Right atrium auricular region (tissue), 2 donors: ENCODE results near the gene DCAF4. TPM values are rescaled to one million over a fixed set of nuclear protein-coding genes. Genes with fewer than 3 reads are reported as not detected.

ENCODE experiments used
- DNase-seq: peaks from one replicate; pipeline ENCODE4 v3.0.0-alpha.2; 2019; ENCODE audit warnings: low spot score
- H3K27ac ChIP-seq, 2 donors: fragments of 200-600 bp; sonication (generic); 1 replicate in 1 of 2; 2 replicates in 1 of 2; pipeline ENCODE4 v1.5.1; 2016 to 2019
- H3K27me3 ChIP-seq, 2 donors: fragments of 200-600 bp; sonication (generic); one replicate each; pipeline versions ENCODE4 v1.5.1 to v1.6.0; 2017 to 2019
- H3K36me3 ChIP-seq: fragments of 200-600 bp; sonication (generic); one replicate; pipeline ENCODE4 v1.5.1; 2016
- H3K4me1 ChIP-seq, 2 donors: fragments of 200-600 bp; sonication (generic); one replicate each; pipeline versions ENCODE4 v1.5.1 to v1.6.0; 2017 to 2019
- H3K4me3 ChIP-seq, 2 donors: fragments of 200-600 bp; sonication (generic); 1 replicate in 1 of 2; 2 replicates in 1 of 2; pipeline ENCODE4 v1.5.1; 2017 to 2019; ENCODE audit warnings: mild to moderate bottlenecking in 1 of 2, moderate library complexity in 1 of 2
- H3K9me3 ChIP-seq, 2 donors: fragments of 200-600 bp; sonication (generic); one replicate each; pipeline ENCODE4 v1.5.1; 2019
- CTCF ChIP-seq, 2 donors: fragments of 200-600 bp; sonication (generic); IDR thresholded peaks; one replicate each; pipeline ENCODE4 v1.5.1; 2019; ENCODE audit warnings: antibody characterized with exemption in 2 of 2
- total RNA-seq, 2 donors: library from RNA; depleted of rRNA; stranded (reverse); fragments of >200 nt; gene quantifications; one replicate each; pipeline ENCODE4 v1.1.0, GENCODE V29; 2016

The DCAF4 gene
- total RNA-seq, 2 donors from 2014 or later, result 7.0 to 9.4 TPM

GRCh38 chr14:72898448-72898847, 27.8 kb upstream of the DCAF4 start:
- Histone ChIP-seq H3K4me1 (peaks cover 0 to 10% of the 10 kb centered on the region in 2 donors), H3K36me3 (no peaks in the 10 kb centered on the region), H3K27me3 (no peaks in the 10 kb centered on the region), H3K27ac (no peak overlapping the region), H3K4me3 (no peak overlapping the region), H3K9me3 (no peaks in the 10 kb centered on the region)
- no peak for DNase-seq
- no peak for TF ChIP-seq CTCF (IDR thresholded peaks at IDR 0.05)

GRCh38 chr14:72901361-72901760, 24.9 kb upstream of the DCAF4 start:
- no peak overlapping the region for H3K4me3 ChIP-seq
- no peaks in the 10 kb centered on the region for H3K36me3 ChIP-seq
- no peak for DNase-seq
- no peaks in the 10 kb centered on the region for H3K27me3 ChIP-seq
- H3K27ac ChIP-seq, result no peak overlapping the region
- H3K4me1 ChIP-seq, result no peaks in the 10 kb centered on the region
- no peaks in the 10 kb centered on the region for H3K9me3 ChIP-seq
- no peak for TF ChIP-seq CTCF (IDR thresholded peaks at IDR 0.05)

GRCh38 chr14:72902801-72903530, 23.3 kb upstream of the DCAF4 start:
- Histone ChIP-seq H3K27ac (no peak overlapping the region), H3K4me1 (peaks cover 0 to 10% of the 10 kb centered on the region in 2 donors), H3K4me3 (no peak overlapping the region), H3K36me3 (no peaks in the 10 kb centered on the region), H3K9me3 (no peaks in the 10 kb centered on the region), H3K27me3 (no peaks in the 10 kb centered on the region)
- no peak for TF ChIP-seq CTCF (IDR thresholded peaks at IDR 0.05)
- no peak for DNase-seq

GRCh38 chr14:72903716-72904115, 22.5 kb upstream of the DCAF4 start:
- no peak for TF ChIP-seq CTCF (IDR thresholded peaks at IDR 0.05)
- Histone ChIP-seq H3K27ac (no peak overlapping the region), H3K36me3 (no peaks in the 10 kb centered on the region), H3K27me3 (no peaks in the 10 kb centered on the region), H3K4me1 (peaks cover 0 to 17% of the 10 kb centered on the region in 2 donors), H3K9me3 (no peaks in the 10 kb centered on the region), H3K4me3 (no peak overlapping the region)
- DNase-seq, result no peak

- Histone ChIP-seq H3K4me1 (peaks cover 0 to 21% of the 10 kb centered on the region in 2 donors), H3K27me3 (no peaks in the 10 kb centered on the region), H3K36me3 (no peaks in the 10 kb centered on the region), H3K9me3 (no peaks in the 10 kb centered on the region), H3K27ac (no peak overlapping the region), H3K4me3 (no peak overlapping the region)
- no peak for TF ChIP-seq CTCF (IDR thresholded peaks at IDR 0.05)
- no peak for DNase-seq
These were observed 22.0 kb upstream of the DCAF4 start for GRCh38 chr14:72904218-72904617.
